ENCODE data around the gene COL6A6.

DNA sequence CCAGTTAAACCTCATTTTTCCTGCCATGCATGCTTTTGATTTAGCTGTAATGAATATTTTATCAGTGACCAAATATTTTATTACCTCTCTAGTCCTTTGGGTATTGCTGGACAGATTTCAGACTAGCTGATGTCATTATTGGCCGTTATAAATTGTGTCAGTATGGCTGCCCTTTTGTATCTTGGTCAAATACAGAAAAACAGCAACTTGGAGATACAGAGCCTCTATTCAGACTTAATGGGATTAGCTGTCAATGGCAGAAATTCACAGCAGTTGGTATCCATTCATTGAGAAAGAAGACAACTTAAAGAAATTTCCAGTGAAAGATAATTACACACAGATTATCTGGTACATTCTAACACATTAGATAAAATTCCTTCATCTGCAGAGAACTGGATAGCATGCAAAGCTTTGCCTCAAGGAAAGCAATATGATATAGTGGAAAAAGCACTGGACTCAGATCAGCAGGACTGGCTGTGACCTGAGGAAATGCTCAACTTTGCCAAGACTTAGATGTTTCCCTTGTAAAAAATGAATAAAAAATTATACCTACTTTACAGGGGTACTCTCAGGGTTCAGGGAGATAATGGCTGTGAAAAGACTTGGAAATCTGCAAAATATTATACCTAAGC is 20.8 kb downstream of the COL6A6 start:
- TF ChIP-seq, protein P1, sequence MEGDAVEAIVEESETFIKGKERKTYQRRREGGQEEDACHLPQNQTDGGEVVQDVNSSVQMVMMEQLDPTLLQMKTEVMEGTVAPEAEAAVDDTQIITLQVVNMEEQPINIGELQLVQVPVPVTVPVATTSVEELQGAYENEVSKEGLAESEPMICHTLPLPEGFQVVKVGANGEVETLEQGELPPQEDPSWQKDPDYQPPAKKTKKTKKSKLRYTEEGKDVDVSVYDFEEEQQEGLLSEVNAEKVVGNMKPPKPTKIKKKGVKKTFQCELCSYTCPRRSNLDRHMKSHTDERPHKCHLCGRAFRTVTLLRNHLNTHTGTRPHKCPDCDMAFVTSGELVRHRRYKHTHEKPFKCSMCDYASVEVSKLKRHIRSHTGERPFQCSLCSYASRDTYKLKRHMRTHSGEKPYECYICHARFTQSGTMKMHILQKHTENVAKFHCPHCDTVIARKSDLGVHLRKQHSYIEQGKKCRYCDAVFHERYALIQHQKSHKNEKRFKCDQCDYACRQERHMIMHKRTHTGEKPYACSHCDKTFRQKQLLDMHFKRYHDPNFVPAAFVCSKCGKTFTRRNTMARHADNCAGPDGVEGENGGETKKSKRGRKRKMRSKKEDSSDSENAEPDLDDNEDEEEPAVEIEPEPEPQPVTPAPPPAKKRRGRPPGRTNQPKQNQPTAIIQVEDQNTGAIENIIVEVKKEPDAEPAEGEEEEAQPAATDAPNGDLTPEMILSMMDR (IDR thresholded peaks at IDR 0.05 in 8 of 11, conservative IDR thresholded peaks at IDR 0.05 in 3 of 11), result no peak
- no peak for TF ChIP-seq POLR2AphosphoS5 (IDR thresholded peaks at IDR 0.05)

All from spleen (tissue), 7 donors.